Peyer's patch (tissue), 4 donors: ENCODE data around the gene TFG. TPM values are rescaled to one million over a fixed set of nuclear protein-coding genes. Genes with fewer than 3 reads are reported as not detected.

Experiments used
- DNase-seq, 3 donors: peaks; one replicate each; pipeline ENCODE4 v3.0.0-alpha.2; 2017 to 2019
- H3K27ac ChIP-seq, 4 donors: fragments of 200-600 bp; sonication (generic); one replicate each; pipeline ENCODE4 v1.5.1; 2016 to 2019
- H3K27me3 ChIP-seq, 2 donors: fragments of 200-600 bp; sonication (generic); one replicate each; pipeline ENCODE4 v1.5.1; 2019
- H3K36me3 ChIP-seq, 3 donors: fragments of 200-600 bp; sonication (generic); one replicate each; pipeline ENCODE4 v1.5.1; 2016 to 2019
- H3K4me1 ChIP-seq, 4 donors: fragments of 200-600 bp; sonication (generic); one replicate each; pipeline ENCODE4 v1.5.1; 2016 to 2019
- H3K4me3 ChIP-seq, 4 donors: fragments of 200-600 bp; sonication (generic); 1 replicate in 3 of 4; 2 replicates in 1 of 4; pipeline ENCODE4 v1.5.1; 2016 to 2019; ENCODE audit warnings: mild to moderate bottlenecking in 1 of 4
- H3K9me3 ChIP-seq, 4 donors: fragments of 200-600 bp; sonication (generic); one replicate each; pipeline ENCODE4 v1.5.1; 2016 to 2019; ENCODE audit warnings: mild to moderate bottlenecking in 1 of 4
- POLR2A ChIP-seq, 2 donors: fragments of 450-650 bp; IDR thresholded peaks; one replicate each; pipeline ENCODE4 v1.5.1; 2017; ENCODE audit warnings: antibody characterized with exemption in 2 of 2, mild to moderate bottlenecking in 2 of 2, moderate library complexity in 2 of 2
- total RNA-seq, 4 donors: library from RNA; depleted of rRNA; stranded (reverse); fragments of >200 nt; gene quantifications; one replicate each; pipeline ENCODE4 v1.1.0, GENCODE V29; 2016
- TF ChIP-seq, protein P1 (sequence below), 6 experiments: fragments of 450-650 bp in 4 of 6; fragments of 200-600 bp in 2 of 6; sonication (generic) in 1 of 6; IDR thresholded peaks; one replicate each; pipeline ENCODE4 v1.5.1; 2017 to 2019; ENCODE audit warnings: antibody characterized with exemption in 6 of 6, mild to moderate bottlenecking in 3 of 6, moderate library complexity in 1 of 6

TFG gene
- total RNA-seq, 4 donors from 2014 or later: 75.1 to 188 (median 141) TPM

- no peaks in the 10 kb centered on the region for H3K9me3 ChIP-seq
- H3K4me1 ChIP-seq: no peaks in the 10 kb centered on the region
- DNase-seq: no peak
- peaks cover 0 to 4% (median 0%) of the 10 kb centered on the region in 3 donors for H3K36me3 ChIP-seq
- H3K4me3 ChIP-seq: no peak overlapping the region
- TF ChIP-seq POLR2A (IDR thresholded peaks at IDR 0.05): no peak
- TF ChIP-seq, protein P1, sequence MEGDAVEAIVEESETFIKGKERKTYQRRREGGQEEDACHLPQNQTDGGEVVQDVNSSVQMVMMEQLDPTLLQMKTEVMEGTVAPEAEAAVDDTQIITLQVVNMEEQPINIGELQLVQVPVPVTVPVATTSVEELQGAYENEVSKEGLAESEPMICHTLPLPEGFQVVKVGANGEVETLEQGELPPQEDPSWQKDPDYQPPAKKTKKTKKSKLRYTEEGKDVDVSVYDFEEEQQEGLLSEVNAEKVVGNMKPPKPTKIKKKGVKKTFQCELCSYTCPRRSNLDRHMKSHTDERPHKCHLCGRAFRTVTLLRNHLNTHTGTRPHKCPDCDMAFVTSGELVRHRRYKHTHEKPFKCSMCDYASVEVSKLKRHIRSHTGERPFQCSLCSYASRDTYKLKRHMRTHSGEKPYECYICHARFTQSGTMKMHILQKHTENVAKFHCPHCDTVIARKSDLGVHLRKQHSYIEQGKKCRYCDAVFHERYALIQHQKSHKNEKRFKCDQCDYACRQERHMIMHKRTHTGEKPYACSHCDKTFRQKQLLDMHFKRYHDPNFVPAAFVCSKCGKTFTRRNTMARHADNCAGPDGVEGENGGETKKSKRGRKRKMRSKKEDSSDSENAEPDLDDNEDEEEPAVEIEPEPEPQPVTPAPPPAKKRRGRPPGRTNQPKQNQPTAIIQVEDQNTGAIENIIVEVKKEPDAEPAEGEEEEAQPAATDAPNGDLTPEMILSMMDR (IDR thresholded peaks at IDR 0.05): no peak
- no peaks in the 10 kb centered on the region for H3K27me3 ChIP-seq
- H3K27ac ChIP-seq: no peak overlapping the region
These were observed 49.9 kb downstream of the TFG start for GRCh38 chr3:100759159-100759558.

GRCh38 chr3:100759950-100760349, 50.7 kb downstream of the TFG start:
- no peaks in the 10 kb centered on the region for H3K4me1 ChIP-seq
- no peak overlapping the region for H3K4me3 ChIP-seq
- H3K36me3 ChIP-seq: no peaks in the 10 kb centered on the region
- TF ChIP-seq, protein P1 (IDR thresholded peaks at IDR 0.05): no peak
- TF ChIP-seq POLR2A (IDR thresholded peaks at IDR 0.05): no peak
- H3K9me3 ChIP-seq: no peaks in the 10 kb centered on the region
- DNase-seq: no peak
- peak overlapping the region in 1 of 4 donors; percentile 20 for H3K27ac ChIP-seq
- no peaks in the 10 kb centered on the region for H3K27me3 ChIP-seq

DNA sequence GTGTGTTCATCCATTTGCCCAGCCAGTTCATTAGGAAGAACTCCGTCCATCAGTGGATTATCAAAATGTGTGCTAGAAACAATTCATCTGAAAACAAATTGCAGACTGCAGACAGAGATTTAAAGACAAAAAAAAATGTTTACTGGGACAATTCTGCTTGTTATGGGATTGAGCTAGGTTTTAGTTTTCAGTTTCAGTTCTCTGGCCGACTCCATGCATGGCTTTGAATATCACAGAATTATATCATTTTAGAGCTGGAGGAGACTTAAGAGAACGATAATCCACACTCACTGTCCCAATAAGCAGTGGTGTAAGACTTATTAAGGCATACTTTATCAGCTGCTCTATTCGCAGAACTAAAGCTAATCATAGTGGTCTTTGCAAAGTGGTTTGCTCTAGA, 51.1 kb downstream of the TFG start:
- peak overlapping the region in 1 of 4 donors; percentile 20 for H3K27ac ChIP-seq
- no peak for DNase-seq
- no peaks in the 10 kb centered on the region for H3K27me3 ChIP-seq
- no peaks in the 10 kb centered on the region for H3K9me3 ChIP-seq
- H3K36me3 ChIP-seq: no peaks in the 10 kb centered on the region
- TF ChIP-seq POLR2A (IDR thresholded peaks at IDR 0.05): no peak
- TF ChIP-seq, protein P1 (IDR thresholded peaks at IDR 0.05): no peak
- H3K4me3 ChIP-seq: no peak overlapping the region
- H3K4me1 ChIP-seq: no peaks in the 10 kb centered on the region

- DNase-seq: no peak
- TF ChIP-seq, protein P1 (IDR thresholded peaks at IDR 0.05): peak in 4 of 6 experiments; percentile 9 to 34 (median 28)
- no peak for TF ChIP-seq POLR2A (IDR thresholded peaks at IDR 0.05)
- no peak overlapping the region for H3K27ac ChIP-seq
- no peaks in the 10 kb centered on the region for H3K4me1 ChIP-seq
- no peak overlapping the region for H3K4me3 ChIP-seq
- no peaks in the 10 kb centered on the region for H3K27me3 ChIP-seq
- no peaks in the 10 kb centered on the region for H3K36me3 ChIP-seq
- no peaks in the 10 kb centered on the region for H3K9me3 ChIP-seq
These were observed 52.1 kb downstream of the TFG start for GRCh38 chr3:100761211-100761942.

DNA sequence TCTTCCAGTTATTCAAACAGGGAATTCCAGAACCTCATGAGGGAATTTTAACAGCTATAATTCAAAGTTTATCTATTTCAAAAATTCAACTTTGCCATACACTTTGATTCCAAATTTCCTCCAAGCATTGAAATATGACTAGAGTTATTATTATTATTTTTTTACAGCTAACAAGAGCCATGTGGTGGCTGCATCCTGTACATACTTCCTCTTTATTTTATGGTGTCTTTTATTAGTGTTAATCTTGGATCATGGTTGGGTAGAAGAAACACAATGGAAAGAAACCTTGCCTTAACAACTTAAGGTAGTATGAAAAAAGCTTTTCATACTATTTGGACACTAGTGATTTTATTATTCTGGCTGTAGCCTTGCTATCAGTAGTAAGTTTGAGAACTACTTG, 52.7 kb downstream of the TFG start:
- no peak for DNase-seq
- no peak overlapping the region for H3K27ac ChIP-seq
- H3K4me1 ChIP-seq: no peaks in the 10 kb centered on the region
- TF ChIP-seq POLR2A (IDR thresholded peaks at IDR 0.05): no peak
- TF ChIP-seq, protein P1 (IDR thresholded peaks at IDR 0.05): no peak
- H3K9me3 ChIP-seq: no peaks in the 10 kb centered on the region
- no peak overlapping the region for H3K4me3 ChIP-seq
- H3K27me3 ChIP-seq: no peaks in the 10 kb centered on the region
- H3K36me3 ChIP-seq: no peaks in the 10 kb centered on the region
